Neural progenitor cell (in vitro differentiated cells): Measurements from ENCODE around the gene METAP2. TPM values are rescaled to one million over a fixed set of nuclear protein-coding genes. Genes with fewer than 3 reads are reported as not detected.

Experiments
- DNase-seq: peaks from one replicate; pipeline ENCODE4 v3.0.0-alpha.2; 2016; ENCODE audit warnings: low spot score
- H2AFZ ChIP-seq: fragments of 200-600 bp; sonication (generic); replicated peaks from 2 replicates; pipeline ENCODE4 v1.6.1; 2016; ENCODE audit warnings: antibody characterized with exemption
- H3F3A ChIP-seq: fragments of 200-600 bp; sonication (generic); 2 replicates; pipeline ENCODE4 v1.6.1; 2016; ENCODE audit warnings: antibody characterized with exemption, low read depth
- H3K27ac ChIP-seq: fragments of 200-600 bp; sonication (generic); 2 replicates; pipeline ENCODE4 v1.5.1; 2016; ENCODE audit warnings: mild to moderate bottlenecking
- H3K27me3 ChIP-seq: fragments of 200-600 bp; sonication (generic); 2 replicates; pipeline ENCODE4 v1.6.1; 2016; ENCODE audit warnings: mild to moderate bottlenecking, moderate library complexity
- H3K36me3 ChIP-seq: fragments of 200-600 bp; sonication (generic); 2 replicates; pipeline ENCODE4 v1.5.1; 2016
- H3K4me1 ChIP-seq: fragments of 200-600 bp; sonication (generic); 2 replicates; pipeline ENCODE4 v1.6.1; 2016; ENCODE audit warnings: mixed run types
- H3K4me2 ChIP-seq: fragments of 200-600 bp; sonication (generic); 2 replicates; pipeline ENCODE4 v1.6.1; 2016
- H3K4me3 ChIP-seq: fragments of 200-600 bp; sonication (generic); 2 replicates; pipeline ENCODE4 v1.5.1; 2016
- H3K79me2 ChIP-seq: fragments of 200-600 bp; sonication (generic); 2 replicates; pipeline ENCODE4 v1.6.1; 2016; ENCODE audit warnings: low read depth
- H3K9ac ChIP-seq: fragments of 200-600 bp; sonication (generic); 2 replicates; pipeline ENCODE4 v1.6.1; 2016
- H3K9me3 ChIP-seq: fragments of 200-600 bp; sonication (generic); 2 replicates; pipeline ENCODE4 v1.5.1; 2016; ENCODE audit warnings: low read depth
- H4K20me1 ChIP-seq: fragments of 200-600 bp; sonication (generic); 2 replicates; pipeline ENCODE4 v1.6.1; 2016; ENCODE audit warnings: low read depth
- H3K27ac Mint-ChIP-seq: 3 replicates; pipeline ENCODE4 v1.8.0; 2021; ENCODE audit warnings: mixed read lengths
- H3K27me3 Mint-ChIP-seq: 2 replicates; pipeline ENCODE4 v1.8.0; 2022; ENCODE audit warnings: low read depth, mild to moderate bottlenecking, inconsistent platforms, moderate library complexity, mixed read lengths; ENCODE audit not compliant: insufficient read depth
- H3K36me3 Mint-ChIP-seq: 3 replicates; pipeline ENCODE4 v1.8.0; 2021; ENCODE audit warnings: mixed read lengths
- H3K4me1 Mint-ChIP-seq: 3 replicates; pipeline ENCODE4 v1.8.0; 2021; ENCODE audit warnings: mixed read lengths
- H3K4me3 Mint-ChIP-seq: 3 replicates; pipeline ENCODE4 v1.8.0; 2021; ENCODE audit warnings: mild to moderate bottlenecking, moderate library complexity, mixed read lengths
- H3K9me3 Mint-ChIP-seq: 3 replicates; pipeline ENCODE4 v1.8.0; 2020; ENCODE audit warnings: mixed read lengths
- EZH2 ChIP-seq: fragments of 200-600 bp; sonication (generic); IDR thresholded peaks from 2 replicates; pipeline ENCODE4 v1.6.1; 2017; ENCODE audit warnings: antibody characterized with exemption, mild to moderate bottlenecking, moderate library complexity
- EZH2phosphoT487 ChIP-seq: fragments of 200-600 bp; sonication (generic); IDR thresholded peaks from 2 replicates; pipeline ENCODE4 v1.6.1; 2017; ENCODE audit warnings: antibody characterized with exemption
- total RNA-seq: library from RNA; depleted of rRNA; stranded (reverse); fragments of >200 nt; gene quantifications from 2 replicates; pipeline ENCODE4 v1.2.3, GENCODE V29; 2015; ENCODE audit warnings: low replicate concordance
- TF ChIP-seq, protein P1 (sequence below): fragments of 200-600 bp; sonication (generic); IDR thresholded peaks from 2 replicates; pipeline ENCODE4 v1.5.1; 2017; ENCODE audit warnings: antibody characterized with exemption, mild to moderate bottlenecking

METAP2 gene
- total RNA-seq, 1 donor from 2014 or later = 231 TPM

- Histone ChIP-seq H4K20me1 (peaks cover 14% of the 10 kb centered on the region), H3K4me3 (no peak overlapping the region), H3F3A (no peaks in the 10 kb centered on the region), H3K27me3 (no peaks in the 10 kb centered on the region), H3K79me2 (peaks cover 71% of the 10 kb centered on the region), H3K4me2 (no peak overlapping the region), H3K36me3 (peaks cover 18% of the 10 kb centered on the region), H2AFZ (no peak overlapping the region), H3K9me3 (no peaks in the 10 kb centered on the region), H3K9ac (no peak overlapping the region), H3K4me1 (no peaks in the 10 kb centered on the region), H3K27ac (no peak overlapping the region)
- Mint-ChIP-seq H3K4me1 (no peaks in the 10 kb centered on the region), H3K27ac (no peak overlapping the region), H3K27me3 (no peaks in the 10 kb centered on the region), H3K4me3 (no peak overlapping the region), H3K36me3 (peaks cover 12% of the 10 kb centered on the region), H3K9me3 (no peaks in the 10 kb centered on the region)
- TF ChIP-seq, protein P1, sequence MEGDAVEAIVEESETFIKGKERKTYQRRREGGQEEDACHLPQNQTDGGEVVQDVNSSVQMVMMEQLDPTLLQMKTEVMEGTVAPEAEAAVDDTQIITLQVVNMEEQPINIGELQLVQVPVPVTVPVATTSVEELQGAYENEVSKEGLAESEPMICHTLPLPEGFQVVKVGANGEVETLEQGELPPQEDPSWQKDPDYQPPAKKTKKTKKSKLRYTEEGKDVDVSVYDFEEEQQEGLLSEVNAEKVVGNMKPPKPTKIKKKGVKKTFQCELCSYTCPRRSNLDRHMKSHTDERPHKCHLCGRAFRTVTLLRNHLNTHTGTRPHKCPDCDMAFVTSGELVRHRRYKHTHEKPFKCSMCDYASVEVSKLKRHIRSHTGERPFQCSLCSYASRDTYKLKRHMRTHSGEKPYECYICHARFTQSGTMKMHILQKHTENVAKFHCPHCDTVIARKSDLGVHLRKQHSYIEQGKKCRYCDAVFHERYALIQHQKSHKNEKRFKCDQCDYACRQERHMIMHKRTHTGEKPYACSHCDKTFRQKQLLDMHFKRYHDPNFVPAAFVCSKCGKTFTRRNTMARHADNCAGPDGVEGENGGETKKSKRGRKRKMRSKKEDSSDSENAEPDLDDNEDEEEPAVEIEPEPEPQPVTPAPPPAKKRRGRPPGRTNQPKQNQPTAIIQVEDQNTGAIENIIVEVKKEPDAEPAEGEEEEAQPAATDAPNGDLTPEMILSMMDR = no peak
- TF ChIP-seq EZH2phosphoT487 (no peak), EZH2 (no peak)
- DNase-seq = no peak
These were observed 54.5 kb downstream of the METAP2 start for GRCh38 chr12:95528431-95528830.

GRCh38 chr12:95529693-95530225 lies 55.8 kb downstream of the METAP2 start:
- Histone ChIP-seq H2AFZ (no peak overlapping the region), H3K4me1 (no peaks in the 10 kb centered on the region), H3K27me3 (no peaks in the 10 kb centered on the region), H3K4me3 (no peak overlapping the region), H3F3A (no peaks in the 10 kb centered on the region), H3K9ac (no peak overlapping the region), H3K27ac (no peak overlapping the region), H3K4me2 (no peak overlapping the region), H3K36me3 (peaks cover 18% of the 10 kb centered on the region), H3K79me2 (peaks cover 83% of the 10 kb centered on the region), H4K20me1 (peaks cover 14% of the 10 kb centered on the region), H3K9me3 (no peaks in the 10 kb centered on the region)
- Mint-ChIP-seq H3K36me3 (peaks cover 10% of the 10 kb centered on the region), H3K4me3 (no peak overlapping the region), H3K27ac (no peak overlapping the region), H3K27me3 (no peaks in the 10 kb centered on the region), H3K4me1 (peaks cover 3% of the 10 kb centered on the region), H3K9me3 (no peaks in the 10 kb centered on the region)
- TF ChIP-seq EZH2 (no peak), EZH2phosphoT487 (no peak)
- TF ChIP-seq, protein P1 = no peak
- no peak for DNase-seq

DNA sequence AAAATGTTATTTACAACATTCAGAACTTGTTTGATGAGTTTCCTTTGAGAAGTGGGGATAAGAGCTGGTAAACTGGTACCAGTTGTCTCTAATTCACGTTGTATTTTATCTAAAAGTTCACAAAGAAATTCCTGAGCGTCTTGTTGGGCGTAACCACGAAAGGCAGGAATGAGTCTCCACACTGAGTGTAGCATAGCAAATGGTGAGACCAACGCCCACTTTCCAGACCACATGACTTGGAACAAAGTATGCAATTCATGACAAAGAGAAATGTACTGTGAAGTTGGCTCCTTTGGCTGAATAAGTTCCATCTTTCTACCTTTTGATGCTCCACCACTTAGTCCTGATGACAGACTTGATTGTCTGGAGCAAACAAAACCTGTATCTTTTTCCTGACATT lies 58.9 kb downstream of the METAP2 start:
- Histone ChIP-seq H3K9ac (no peak overlapping the region), H3K4me3 (no peak overlapping the region), H4K20me1 (peaks cover 27% of the 10 kb centered on the region), H3K9me3 (no peaks in the 10 kb centered on the region), H3K4me1 (no peaks in the 10 kb centered on the region), H2AFZ (no peak overlapping the region), H3F3A (peaks cover 3% of the 10 kb centered on the region), H3K27me3 (no peaks in the 10 kb centered on the region), H3K4me2 (no peak overlapping the region), H3K79me2 (peaks cover 97% of the 10 kb centered on the region), H3K27ac (no peak overlapping the region), H3K36me3 (peaks cover 18% of the 10 kb centered on the region)
- no peaks in the 10 kb centered on the region for H3K9me3 Mint-ChIP-seq
- no peak for DNase-seq
- H3K4me3 Mint-ChIP-seq = no peak overlapping the region
- no peaks in the 10 kb centered on the region for H3K27me3 Mint-ChIP-seq
- H3K27ac Mint-ChIP-seq = no peak overlapping the region
- no peak for TF ChIP-seq EZH2phosphoT487
- TF ChIP-seq, protein P1 = no peak
- no peak for TF ChIP-seq EZH2
- H3K4me1 Mint-ChIP-seq = peaks cover 6% of the 10 kb centered on the region
- peaks cover 10% of the 10 kb centered on the region for H3K36me3 Mint-ChIP-seq
